ENCODE results near the gene POMGNT2. TPM values are rescaled to one million over a fixed set of nuclear protein-coding genes. Genes with fewer than 3 reads are reported as not detected.
"Not testable (repeated sequence)": the region's sequence is repeated elsewhere in the genome, so short reads cannot be mapped to it uniquely, and the experiment has no call there.

Gene POMGNT2
- total RNA-seq, 1 donor from 2014 or later: 2.6 TPM

- Mint-ChIP-seq H3K9me3 (peaks cover 12% of the 10 kb centered on the region), H3K27ac (no peak overlapping the region), H3K27me3 (peaks cover 3% of the 10 kb centered on the region), H3K4me3 (no peak overlapping the region), H3K36me3 (ENCODE audit: low read depth) (no peaks in the 10 kb centered on the region), H3K4me1 (no peaks in the 10 kb centered on the region)
- intact Hi-C loops (cut with micrococcal nuclease): no loop called here
- DNase-seq (no peak), ATAC-seq (ENCODE audit: low read depth) (no peak)
- no peak for TF ChIP-seq CTCF (IDR thresholded peaks at IDR 0.05)
- ChIA-PET CTCF (no interaction called here), POLR2A (no interaction called here)
Observed at GRCh38 chr3:43055393-43055792, 50.5 kb downstream of the POMGNT2 start.

GRCh38 chr3:43054754-43055153 lies 51.1 kb downstream of the POMGNT2 start:
- ChIA-PET POLR2A (no interaction called here), CTCF (no interaction called here)
- H3K36me3 Mint-ChIP-seq (ENCODE audit: low read depth): no peaks in the 10 kb centered on the region
- no peak overlapping the region for H3K4me3 Mint-ChIP-seq
- H3K27me3 Mint-ChIP-seq: peaks cover 3% of the 10 kb centered on the region
- no peak for TF ChIP-seq CTCF (IDR thresholded peaks at IDR 0.05)
- intact Hi-C loops (cut with micrococcal nuclease): no loop called here
- H3K9me3 Mint-ChIP-seq: peaks cover 16% of the 10 kb centered on the region
- ATAC-seq (ENCODE audit: low read depth) (no peak), DNase-seq (no peak)
- no peak overlapping the region for H3K27ac Mint-ChIP-seq
- H3K4me1 Mint-ChIP-seq: no peaks in the 10 kb centered on the region

GRCh38 chr3:43053291-43053690 lies 52.6 kb downstream of the POMGNT2 start:
- H3K27me3 Mint-ChIP-seq: peaks cover 3% of the 10 kb centered on the region
- intact Hi-C loops (cut with micrococcal nuclease): no loop called here
- no peak overlapping the region for H3K27ac Mint-ChIP-seq
- H3K4me3 Mint-ChIP-seq: no peak overlapping the region
- ATAC-seq (ENCODE audit: low read depth) (no peak), DNase-seq (no peak)
- ChIA-PET POLR2A (no interaction called here), CTCF (no interaction called here)
- H3K36me3 Mint-ChIP-seq (ENCODE audit: low read depth): no peaks in the 10 kb centered on the region
- TF ChIP-seq CTCF (IDR thresholded peaks at IDR 0.05): no peak
- no peaks in the 10 kb centered on the region for H3K4me1 Mint-ChIP-seq
- H3K9me3 Mint-ChIP-seq: peaks cover 20% of the 10 kb centered on the region

- TF ChIP-seq CTCF (IDR thresholded peaks at IDR 0.05): no peak
- ATAC-seq (ENCODE audit: low read depth) (no peak), DNase-seq (no peak)
- Mint-ChIP-seq H3K27me3 (peaks cover 5% of the 10 kb centered on the region), H3K36me3 (ENCODE audit: low read depth) (peaks cover 3% of the 10 kb centered on the region), H3K4me3 (no peak overlapping the region), H3K27ac (no peak overlapping the region), H3K4me1 (no peaks in the 10 kb centered on the region), H3K9me3 (peaks cover 46% of the 10 kb centered on the region)
- POLR2A ChIA-PET: no interaction called here
- CTCF ChIA-PET: no interaction called here
- intact Hi-C loops (cut with micrococcal nuclease): no loop called here
Observed at GRCh38 chr3:43048470-43048869, 57.4 kb downstream of the POMGNT2 start.

- H3K4me1 Mint-ChIP-seq: no peaks in the 10 kb centered on the region
- no peak for TF ChIP-seq CTCF (IDR thresholded peaks at IDR 0.05)
- intact Hi-C loops (cut with micrococcal nuclease): no loop called here
- no peak for DNase-seq
- ChIA-PET POLR2A (no interaction called here), CTCF (no interaction called here)
- peaks cover 41% of the 10 kb centered on the region for H3K9me3 Mint-ChIP-seq
- no peak overlapping the region for H3K27ac Mint-ChIP-seq
- ATAC-seq (ENCODE audit: low read depth): no peak
- H3K36me3 Mint-ChIP-seq (ENCODE audit: low read depth): peaks cover 3% of the 10 kb centered on the region
- H3K4me3 Mint-ChIP-seq: no peak overlapping the region
- H3K27me3 Mint-ChIP-seq: peaks cover 5% of the 10 kb centered on the region
Observed at GRCh38 chr3:43046583-43046982, 59.3 kb downstream of the POMGNT2 start.

GRCh38 chr3:43045079-43045478 lies 60.8 kb downstream of the POMGNT2 start:
- H3K9me3 Mint-ChIP-seq: peaks cover 31% of the 10 kb centered on the region
- CTCF ChIA-PET; H3K4me1 Mint-ChIP-seq; intact Hi-C loops (cut with micrococcal nuclease); POLR2A ChIA-PET; H3K27ac Mint-ChIP-seq; ATAC-seq (ENCODE audit: low read depth); DNase-seq; H3K27me3 Mint-ChIP-seq; H3K36me3 Mint-ChIP-seq (ENCODE audit: low read depth); H3K4me3 Mint-ChIP-seq: not testable (repeated sequence)
